SU-DHL-6 (cell line): ENCODE data around the gene FCN2.

Source experiments
- EZH2phosphoT487 ChIP-seq: fragments of 200-600 bp; sonication (generic), shearing (Covaris generic); conservative IDR thresholded peaks from 2 replicates; pipeline ENCODE4 v1.6.1; 2018; ENCODE audit warnings: mild to moderate bottlenecking, antibody characterized with exemption, low read length, moderate library complexity, mixed read lengths
- TF ChIP-seq, protein P1 (sequence below): fragments of 200-600 bp; sonication (generic); IDR thresholded peaks from one replicate; pipeline ENCODE4 v1.5.1; 2017; ENCODE audit warnings: antibody characterized with exemption, mild to moderate bottlenecking, low read length, moderate library complexity; ENCODE audit not compliant: insufficient read depth, poor library complexity, severe bottlenecking

- TF ChIP-seq, protein P1, sequence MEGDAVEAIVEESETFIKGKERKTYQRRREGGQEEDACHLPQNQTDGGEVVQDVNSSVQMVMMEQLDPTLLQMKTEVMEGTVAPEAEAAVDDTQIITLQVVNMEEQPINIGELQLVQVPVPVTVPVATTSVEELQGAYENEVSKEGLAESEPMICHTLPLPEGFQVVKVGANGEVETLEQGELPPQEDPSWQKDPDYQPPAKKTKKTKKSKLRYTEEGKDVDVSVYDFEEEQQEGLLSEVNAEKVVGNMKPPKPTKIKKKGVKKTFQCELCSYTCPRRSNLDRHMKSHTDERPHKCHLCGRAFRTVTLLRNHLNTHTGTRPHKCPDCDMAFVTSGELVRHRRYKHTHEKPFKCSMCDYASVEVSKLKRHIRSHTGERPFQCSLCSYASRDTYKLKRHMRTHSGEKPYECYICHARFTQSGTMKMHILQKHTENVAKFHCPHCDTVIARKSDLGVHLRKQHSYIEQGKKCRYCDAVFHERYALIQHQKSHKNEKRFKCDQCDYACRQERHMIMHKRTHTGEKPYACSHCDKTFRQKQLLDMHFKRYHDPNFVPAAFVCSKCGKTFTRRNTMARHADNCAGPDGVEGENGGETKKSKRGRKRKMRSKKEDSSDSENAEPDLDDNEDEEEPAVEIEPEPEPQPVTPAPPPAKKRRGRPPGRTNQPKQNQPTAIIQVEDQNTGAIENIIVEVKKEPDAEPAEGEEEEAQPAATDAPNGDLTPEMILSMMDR: no peak
- TF ChIP-seq EZH2phosphoT487: no peak
These were observed 49.8 kb downstream of the FCN2 start for GRCh38 chr9:134930398-134930797.
